Muscle layer of colon (tissue), 2 donors: ENCODE results near the gene RUNX1.

ENCODE experiments used
- H3K27ac ChIP-seq: one replicate; pipeline ENCODE4 v1.7.0; 2013; ENCODE audit warnings: low read depth, mild to moderate bottlenecking, low read length, moderate library complexity
- H3K27me3 ChIP-seq, 2 donors: one replicate each; pipeline ENCODE4 v1.7.0; 2013; ENCODE audit warnings: low read length in 2 of 2, mild to moderate bottlenecking in 2 of 2; ENCODE audit not compliant: insufficient read depth in 2 of 2, control insufficient read depth in 1 of 2
- H3K36me3 ChIP-seq: one replicate; pipeline ENCODE4 v1.7.0; 2013; ENCODE audit warnings: mild to moderate bottlenecking, low read length; ENCODE audit not compliant: insufficient read depth
- H3K4me1 ChIP-seq: one replicate; pipeline ENCODE4 v1.7.0; 2013; ENCODE audit warnings: mild to moderate bottlenecking, low read length; ENCODE audit not compliant: insufficient read depth
- H3K4me3 ChIP-seq, 2 donors: one replicate each; pipeline ENCODE4 v1.7.0; 2013; ENCODE audit warnings: low read length in 2 of 2, low read depth in 1 of 2, mild to moderate bottlenecking in 1 of 2, moderate library complexity in 1 of 2
- H3K9ac ChIP-seq: one replicate; pipeline ENCODE4 v1.7.0; 2013; ENCODE audit warnings: low read length
- H3K9me3 ChIP-seq: one replicate; pipeline ENCODE4 v1.7.0; 2013; ENCODE audit warnings: mild to moderate bottlenecking, low read length
- donor health status: abdominal sarcoma.
- donor health status: Adenocarcinoma of cecum.

RUNX1 gene

GRCh38 chr21:35079181-35079580, 30.1 kb upstream of the RUNX1 start:
- Histone ChIP-seq H3K27ac (no peak overlapping the region), H3K27me3 (no peaks in the 10 kb centered on the region), H3K4me3 (no peak overlapping the region)

GRCh38 chr21:35077975-35078374, 28.9 kb upstream of the RUNX1 start:
- Histone ChIP-seq H3K4me3 (no peak overlapping the region), H3K9ac (no peak overlapping the region), H3K36me3 (no peaks in the 10 kb centered on the region), H3K4me1 (peaks cover 9% of the 10 kb centered on the region), H3K27ac (no peak overlapping the region), H3K27me3 (no peaks in the 10 kb centered on the region), H3K9me3 (peaks cover 8% of the 10 kb centered on the region)

More at GRCh38 chr21:35079181-35079580, 30.1 kb upstream of the RUNX1 start:
- Histone ChIP-seq H3K9me3 (peaks cover 4% of the 10 kb centered on the region), H3K4me1 (no peaks in the 10 kb centered on the region), H3K9ac (no peak overlapping the region), H3K36me3 (no peaks in the 10 kb centered on the region)

GRCh38 chr21:35077466-35077865, 28.4 kb upstream of the RUNX1 start:
- Histone ChIP-seq H3K27ac (no peak overlapping the region), H3K9me3 (peaks cover 8% of the 10 kb centered on the region), H3K36me3 (no peaks in the 10 kb centered on the region), H3K27me3 (no peaks in the 10 kb centered on the region), H3K4me3 (no peak overlapping the region), H3K4me1 (peaks cover 14% of the 10 kb centered on the region), H3K9ac (no peak overlapping the region)

GRCh38 chr21:35075546-35075945, 26.4 kb upstream of the RUNX1 start:
- Histone ChIP-seq H3K27me3 (no peaks in the 10 kb centered on the region), H3K9ac (no peak overlapping the region), H3K4me1 (peaks cover 16% of the 10 kb centered on the region), H3K4me3 (no peak overlapping the region), H3K36me3 (no peaks in the 10 kb centered on the region), H3K27ac (no peak overlapping the region), H3K9me3 (peaks cover 8% of the 10 kb centered on the region)

- H3K9me3 ChIP-seq = peaks cover 8% of the 10 kb centered on the region
- no peak overlapping the region for H3K27ac ChIP-seq
- no peak overlapping the region for H3K9ac ChIP-seq
- H3K36me3 ChIP-seq = no peaks in the 10 kb centered on the region
- H3K27me3 ChIP-seq = no peaks in the 10 kb centered on the region
- no peak overlapping the region for H3K4me3 ChIP-seq
- H3K4me1 ChIP-seq = peaks cover 16% of the 10 kb centered on the region
Observed at GRCh38 chr21:35072960-35073359, 23.9 kb upstream of the RUNX1 start.

- H3K4me3 ChIP-seq = no peak overlapping the region
- no peak overlapping the region for H3K27ac ChIP-seq
Observed at GRCh38 chr21:35072557-35072956, 23.5 kb upstream of the RUNX1 start.

GRCh38 chr21:35071347-35071746, 22.2 kb upstream of the RUNX1 start:
- Histone ChIP-seq H3K4me1 (peaks cover 16% of the 10 kb centered on the region), H3K27me3 (no peaks in the 10 kb centered on the region), H3K4me3 (no peak overlapping the region), H3K9ac (no peak overlapping the region), H3K36me3 (no peaks in the 10 kb centered on the region), H3K27ac (no peak overlapping the region), H3K9me3 (peaks cover 8% of the 10 kb centered on the region)

More at GRCh38 chr21:35072557-35072956, 23.5 kb upstream of the RUNX1 start:
- Histone ChIP-seq H3K4me1 (peaks cover 16% of the 10 kb centered on the region), H3K9me3 (peaks cover 8% of the 10 kb centered on the region), H3K36me3 (no peaks in the 10 kb centered on the region), H3K9ac (no peak overlapping the region), H3K27me3 (no peaks in the 10 kb centered on the region)

- Histone ChIP-seq H3K9me3 (peaks cover 8% of the 10 kb centered on the region), H3K9ac (no peak overlapping the region), H3K4me1 (peaks cover 16% of the 10 kb centered on the region), H3K27me3 (no peaks in the 10 kb centered on the region), H3K4me3 (no peak overlapping the region), H3K27ac (no peak overlapping the region), H3K36me3 (no peaks in the 10 kb centered on the region)
Observed at GRCh38 chr21:35070436-35070835, 21.3 kb upstream of the RUNX1 start.

- H3K9ac ChIP-seq = no peak overlapping the region
- no peaks in the 10 kb centered on the region for H3K9me3 ChIP-seq
- H3K4me1 ChIP-seq = no peaks in the 10 kb centered on the region
- no peaks in the 10 kb centered on the region for H3K36me3 ChIP-seq
- no peaks in the 10 kb centered on the region for H3K27me3 ChIP-seq
- no peak overlapping the region for H3K4me3 ChIP-seq
- no peak overlapping the region for H3K27ac ChIP-seq
Observed at GRCh38 chr21:35066824-35067223, 17.7 kb upstream of the RUNX1 start.

- H3K27me3 ChIP-seq = no peaks in the 10 kb centered on the region
- H3K27ac ChIP-seq = no peak overlapping the region
- H3K9me3 ChIP-seq = no peaks in the 10 kb centered on the region
Observed at GRCh38 chr21:35063428-35064172, 14.5 kb upstream of the RUNX1 start.

GRCh38 chr21:35062016-35062415, 12.9 kb upstream of the RUNX1 start:
- Histone ChIP-seq H3K36me3 (no peaks in the 10 kb centered on the region), H3K9me3 (no peaks in the 10 kb centered on the region), H3K27ac (no peak overlapping the region), H3K9ac (no peak overlapping the region), H3K27me3 (no peaks in the 10 kb centered on the region), H3K4me3 (no peak overlapping the region), H3K4me1 (no peaks in the 10 kb centered on the region)

More at GRCh38 chr21:35063428-35064172, 14.5 kb upstream of the RUNX1 start:
- Histone ChIP-seq H3K36me3 (no peaks in the 10 kb centered on the region), H3K9ac (no peak overlapping the region), H3K4me3 (no peak overlapping the region), H3K4me1 (no peaks in the 10 kb centered on the region)

GRCh38 chr21:35059742-35060141, 10.6 kb upstream of the RUNX1 start:
- no peak overlapping the region for H3K27ac ChIP-seq
- no peak overlapping the region for H3K9ac ChIP-seq
- H3K4me1 ChIP-seq = no peaks in the 10 kb centered on the region
- H3K4me3 ChIP-seq = no peak overlapping the region
- no peaks in the 10 kb centered on the region for H3K9me3 ChIP-seq
- H3K36me3 ChIP-seq = no peaks in the 10 kb centered on the region
- no peaks in the 10 kb centered on the region for H3K27me3 ChIP-seq
